PFSK-1 (cell line): ENCODE measurements around the gene ARSG.

Experiments
- FOXP2 ChIP-seq: optimal IDR thresholded peaks from 2 replicates; pipeline ENCODE3; 2011; ENCODE audit warnings: borderline replicate concordance, control low read depth, inconsistent platforms; ENCODE audit not compliant: insufficient read depth; ENCODE audit errors: extremely low read length, extremely low read depth
- TAF1 ChIP-seq: IDR thresholded peaks from 2 replicates; pipeline ENCODE4 v1.6.1; 2012; ENCODE audit warnings: low read length, control low read depth, borderline replicate concordance; ENCODE audit not compliant: insufficient read depth

DNA sequence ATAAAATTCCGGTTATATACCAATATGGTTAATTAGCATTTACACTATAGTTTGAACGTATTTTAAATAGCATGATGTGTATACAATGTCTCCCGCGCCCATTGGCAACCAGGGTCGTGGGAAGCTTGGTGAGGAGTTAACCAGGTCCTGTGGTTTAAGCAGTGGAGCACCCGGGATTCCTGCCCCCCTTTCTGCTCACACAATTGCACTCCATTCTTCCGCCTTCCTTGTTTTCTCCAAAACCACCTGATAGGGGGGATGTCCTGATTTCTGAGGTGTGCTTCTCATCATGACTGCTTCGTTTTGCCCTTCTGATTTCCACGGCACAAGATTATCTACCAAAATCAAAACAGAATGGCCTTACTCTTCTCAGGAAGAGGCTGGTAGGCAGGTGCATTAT, 130.2 kb downstream of the ARSG start:
- TF ChIP-seq FOXP2 (no peak), TAF1 (no peak)
